ENCODE measurements around the gene HP. TPM values are rescaled to one million over a fixed set of nuclear protein-coding genes. Genes with fewer than 3 reads are reported as not detected.

Gene HP
- total and polyA plus RNA-seq, 2 of the 13 experiments (the other 11 are each of a cell fraction or from before 2014, with no cell fraction given), result 387 to 524 TPM

DNA sequence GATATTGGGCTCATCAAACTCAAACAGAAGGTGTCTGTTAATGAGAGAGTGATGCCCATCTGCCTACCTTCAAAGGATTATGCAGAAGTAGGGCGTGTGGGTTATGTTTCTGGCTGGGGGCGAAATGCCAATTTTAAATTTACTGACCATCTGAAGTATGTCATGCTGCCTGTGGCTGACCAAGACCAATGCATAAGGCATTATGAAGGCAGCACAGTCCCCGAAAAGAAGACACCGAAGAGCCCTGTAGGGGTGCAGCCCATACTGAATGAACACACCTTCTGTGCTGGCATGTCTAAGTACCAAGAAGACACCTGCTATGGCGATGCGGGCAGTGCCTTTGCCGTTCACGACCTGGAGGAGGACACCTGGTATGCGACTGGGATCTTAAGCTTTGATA is 6.1 kb downstream of the HP start:
- Histone ChIP-seq H3K27me3 (ENCODE audit: control insufficient read depth in 1 of 2, insufficient read depth in 2 of 2, low read length in 2 of 2) (no peaks in the 10 kb centered on the region), H4K20me1 (ENCODE audit: insufficient read depth, low read length) (no peaks in the 10 kb centered on the region), H2AFZ (ENCODE audit: low read length) (no peak overlapping the region), H3K79me2 (ENCODE audit: insufficient read depth, low read length) (peaks cover 3% of the 10 kb centered on the region), H3K36me3 (replicated peaks in 1 of 2; ENCODE audit: control insufficient read depth in 1 of 2, insufficient read depth in 2 of 2, low read length in 2 of 2) (peaks cover 0 to 3% of the 10 kb centered on the region in 2 experiments; a peak in 2 of 5 replicates), H3K4me1 (ENCODE audit: insufficient read depth, low read length) (peaks cover 61% of the 10 kb centered on the region), H3K9ac (ENCODE audit: insufficient read depth, low read depth, low read length) (no peak overlapping the region), H3K27ac (ENCODE audit: extremely low read length, insufficient read depth, low read length) (no peak overlapping the region), H3K4me2 (ENCODE audit: low read depth, low read length) (no peak overlapping the region), H3K9me3 (ENCODE audit: low read length) (0 out of 2 replicates have a peak, but pooled peaks cover 4% of the 10 kb centered on the region), H3K4me3 (replicated peaks in 1 of 3; ENCODE audit: insufficient read depth in 1 of 3, low read depth in 2 of 3, low read length in 3 of 3) (no peak overlapping the region)
- BruUV-seq (replicated peaks), result TSS peak; percentile 50
- DNase-seq (ENCODE audit: low spot score) (no peak), ATAC-seq (no peak), FAIRE-seq (no peak)
- in situ Hi-C loops (cut with HindIII; ENCODE audit: extremely low pct_ligation_motif_present, low pct_unique_long_range_greater_than_20kb), result no loop called here
- 97% methylated on average over 9 of the region's 9 CpGs for WGBS (ENCODE audit: low lambda C conversion rate)
- POLR2A ChIA-PET, result interaction anchor here (1.8 kb wide), 1 partner anchor 13 kb away, joined by 9 read pairs; no protein-coding TSS in a partner anchor
- TF ChIP-seq ZNF775 (CRISPR knock-in tag; IDR thresholded peaks at IDR 0.05; ENCODE audit: borderline replicate concordance) (no peak), ZNF235 (CRISPR knock-in tag; IDR thresholded peaks at IDR 0.05; ENCODE audit: borderline replicate concordance) (no peak), NFRKB (IDR thresholded peaks at IDR 0.05) (no peak), SCMH1 (CRISPR knock-in tag; IDR thresholded peaks at IDR 0.05; ENCODE audit: borderline replicate concordance) (no peak), NR2F6 (IDR thresholded peaks at IDR 0.05) (no peak), NR2F6 (CRISPR knock-in tag; IDR thresholded peaks at IDR 0.05) (no peak), ZNF431 (CRISPR knock-in tag; IDR thresholded peaks at IDR 0.05; ENCODE audit: borderline replicate concordance, low read depth) (no peak), DMTF1 (CRISPR knock-in tag; IDR thresholded peaks at IDR 0.05) (no peak)
- intact Hi-C loops (cut with micrococcal nuclease; ENCODE audit: unreplicated experiment), result no loop called here
- CTCF ChIA-PET (ENCODE audit: low intra/inter-chr PET ratio, low total read pairs), result no interaction called here

Data from HepG2 (cell line).